A549 (cell line): ENCODE data around the gene DHTKD1. TPM values are rescaled to one million over a fixed set of nuclear protein-coding genes. Genes with fewer than 3 reads are reported as not detected.

Source experiments
- ATAC-seq, 2 experiments: fragments of 200-7000 bp in 1 of 2; fragments of >200 bp in 1 of 2; cut with Nextera tagmentation in 1 of 2; cut with Tn5 transposase in 1 of 2; 3 replicates each; pipeline versions ENCODE4 v1.8.0 to v1.9.1; 2018 to 2020; ENCODE audit warnings: mild to moderate bottlenecking in 1 of 2, moderate library complexity in 1 of 2
- CTCF ChIA-PET: fragments of 300-600 bp; sonication (Branson Sonifier 250); formaldehyde crosslinking; extraction: SDS; loops from one replicate; lab custom pipeline; 2021; ENCODE audit warnings: antibody characterized with exemption, inconsistent platforms; lab: Yijun Ruan, JAX
- POLR2A ChIA-PET: fragments of 350-600 bp; formaldehyde crosslinking; extraction: SDS; loops from one replicate; lab custom pipeline; 2021; ENCODE audit warnings: antibody characterized with exemption, inconsistent platforms; lab: Yijun Ruan, JAX
- DNase-seq, 2 experiments: peaks; one replicate each; pipeline versions ENCODE4 v3.0.0 to v3.0.0-alpha.2; 2011 to 2016; ENCODE audit warnings: low read depth in 1 of 2, low spot score in 1 of 2
- FAIRE-seq: peaks from 2 replicates; lab custom pipeline; 2011; peaks lifted over from hg19 to GRCh38; lab: Jason Lieb, UNC
- H3K27ac ChIP-seq, 2 experiments: fragments of >200 bp; sonication (Bioruptor Twin); formaldehyde crosslinking; 3 replicates each; pipeline ENCODE4 v1.5.1; 2016 to 2017
- H3K4me1 ChIP-seq: fragments of >200 bp; sonication (Bioruptor Twin); formaldehyde crosslinking; 3 replicates; pipeline ENCODE4 v1.6.1; 2016
- H3K4me2 ChIP-seq: fragments of >200 bp; sonication (Bioruptor Twin); formaldehyde crosslinking; 3 replicates; pipeline ENCODE4 v1.6.1; 2016
- H3K4me3 ChIP-seq: fragments of >200 bp; sonication (Bioruptor Twin); formaldehyde crosslinking; 3 replicates; pipeline ENCODE4 v1.5.1; 2016
- H3K9me3 ChIP-seq: fragments of >200 bp; sonication (Bioruptor Twin); formaldehyde crosslinking; 3 replicates; pipeline ENCODE4 v1.6.1; 2016
- CEBPB ChIP-seq, 2 experiments: fragments of >200 bp in 1 of 2; sonication (Bioruptor Twin) in 1 of 2; formaldehyde crosslinking in 1 of 2; IDR thresholded peaks; 2 replicates each; pipeline ENCODE4 v1.6.1; 2012 to 2016
- CHD4 ChIP-seq: fragments of 200-600 bp; sonication (generic); IDR thresholded peaks from 2 replicates; pipeline ENCODE4 v1.6.1; 2016; ENCODE audit warnings: antibody characterized with exemption, mild to moderate bottlenecking, borderline replicate concordance
- EHMT2 ChIP-seq: fragments of 200-600 bp; sonication (generic); IDR thresholded peaks from 2 replicates; pipeline ENCODE4 v1.6.1; 2016; ENCODE audit warnings: antibody characterized with exemption, low read depth, mild to moderate bottlenecking, moderate library complexity
- KDM5A ChIP-seq: fragments of 200-600 bp; sonication (generic); IDR thresholded peaks from 2 replicates; pipeline ENCODE4 v1.6.1; 2016; ENCODE audit warnings: antibody characterized with exemption, mild to moderate bottlenecking
- POLR2A ChIP-seq: IDR thresholded peaks from 2 replicates; pipeline ENCODE4 v1.6.1; 2012; ENCODE audit warnings: mild to moderate bottlenecking, low read length
- POLR2AphosphoS2 ChIP-seq: conservative IDR thresholded peaks from 2 replicates; pipeline ENCODE4 v1.6.1; 2012; ENCODE audit warnings: low read length, improper control_type of control experiment, inconsistent platforms
- RAD21 ChIP-seq, 2 experiments: fragments of >200 bp in 1 of 2; sonication (Bioruptor Twin) in 1 of 2; formaldehyde crosslinking in 1 of 2; IDR thresholded peaks in 1 of 2; conservative IDR thresholded peaks in 1 of 2; 2 replicates in 1 of 2; 3 replicates in 1 of 2; pipeline ENCODE4 v1.6.1; 2012 to 2018; ENCODE audit warnings: inconsistent platforms in 1 of 2
- RCOR1 ChIP-seq: fragments of 150-350 bp; IDR thresholded peaks from 2 replicates; pipeline ENCODE4 v1.6.1; 2014; ENCODE audit warnings: antibody characterized with exemption, low read length, low read depth
- SMC3 ChIP-seq: fragments of >200 bp; sonication (Bioruptor Twin); formaldehyde crosslinking; IDR thresholded peaks from 3 replicates; pipeline ENCODE4 v1.6.1; 2018; ENCODE audit warnings: inconsistent platforms
- TFCP2L1 ChIP-seq: fragments of 250-450 bp; sonication (Bioruptor Pico); IDR thresholded peaks from 2 replicates; pipeline ENCODE4 v1.5.0; 2021; ENCODE audit warnings: mild to moderate bottlenecking
- ZC3H11A ChIP-seq: fragments of 450-650 bp; IDR thresholded peaks from 2 replicates; pipeline ENCODE4 v1.6.1; 2014; ENCODE audit warnings: antibody characterized with exemption, mild to moderate bottlenecking
- WGBS: methylation state at CpG from one replicate; pipeline ENCODE4 v1.1.6; 2017; ENCODE audit errors: missing lambda C conversion rate; 5-methylcytosine and 5-hydroxymethylcytosine counted together
- polyA plus RNA-seq, 4 experiments: library from polyadenylated mRNA; depleted of rRNA in 3 of 4; stranded (reverse); fragments of >200 nt; fragmentation: RNase III in 1 of 4; extraction: RNeasy Plus Mini Kit Qiagen cat#74134 plus additional on column Dnase treatment in 1 of 4; gene quantifications; 2 replicates in 3 of 4; 3 replicates in 1 of 4; pipeline ENCODE4 v1.2.3, GENCODE V29; 2011 to 2017
- TF ChIP-seq, protein P1 (sequence below): IDR thresholded peaks from 2 replicates; pipeline ENCODE4 v1.6.1; 2012; ENCODE audit warnings: low read depth, borderline replicate concordance
- TF ChIP-seq, protein P2 (sequence below): fragments of 250-450 bp; sonication (Bioruptor Pico); IDR thresholded peaks from 2 replicates; pipeline ENCODE4 v1.5.0; 2021; ENCODE audit warnings: mild to moderate bottlenecking, moderate library complexity, borderline replicate concordance
- TF ChIP-seq, protein P3 (sequence below): fragments of 150-350 bp; IDR thresholded peaks from 2 replicates; pipeline ENCODE4 v1.6.1; 2014; ENCODE audit warnings: low read depth, mild to moderate bottlenecking, low read length
- TF ChIP-seq, protein P4 (sequence below): fragments of 450-650 bp; IDR thresholded peaks from 2 replicates; pipeline ENCODE4 v1.6.1; 2014; ENCODE audit warnings: antibody characterized with exemption
- TF ChIP-seq, protein P5 (sequence below): IDR thresholded peaks from 2 replicates; pipeline ENCODE4 v1.6.1; 2012
- TF ChIP-seq, protein P6 (sequence below): fragments of 250-450 bp; sonication (Bioruptor Pico); IDR thresholded peaks from 2 replicates; pipeline ENCODE4 v1.5.0; 2020; ENCODE audit warnings: low read depth, mild to moderate bottlenecking, moderate library complexity
- TF ChIP-seq, protein P7 (sequence below): fragments of >200 bp; sonication (Bioruptor Twin); formaldehyde crosslinking; IDR thresholded peaks from 3 replicates; pipeline ENCODE4 v1.5.1; 2016
- TF ChIP-seq, protein P8 (sequence below): fragments of >200 bp; sonication (Bioruptor Twin); formaldehyde crosslinking; IDR thresholded peaks from 3 replicates; pipeline ENCODE4 v1.6.1; 2016

DHTKD1 gene
- polyA plus RNA-seq, 2 of the 4 experiments (the other 2 are of a cell fraction): 11.9 to 23.0 TPM

DNA sequence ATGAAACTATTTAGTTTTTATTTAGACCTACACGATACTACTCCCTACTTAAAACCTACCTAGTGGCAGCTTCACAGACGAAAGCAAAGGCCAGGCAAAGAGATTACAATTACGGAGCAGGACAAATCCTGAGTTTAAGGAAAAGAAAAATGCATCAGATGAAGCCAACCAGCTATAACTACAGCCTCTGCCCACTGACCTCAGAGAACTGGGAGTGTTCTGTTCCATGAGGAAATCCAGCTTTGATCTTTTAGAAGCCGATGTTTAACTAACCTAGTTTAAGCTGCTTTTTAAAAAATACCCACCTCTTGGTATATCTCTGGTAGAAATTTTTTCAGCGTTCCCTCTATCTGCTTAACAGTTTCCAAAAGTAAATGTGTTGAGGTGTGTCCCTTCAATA is 23.2 kb upstream of the DHTKD1 start (continued):
- TF ChIP-seq, protein P1, sequence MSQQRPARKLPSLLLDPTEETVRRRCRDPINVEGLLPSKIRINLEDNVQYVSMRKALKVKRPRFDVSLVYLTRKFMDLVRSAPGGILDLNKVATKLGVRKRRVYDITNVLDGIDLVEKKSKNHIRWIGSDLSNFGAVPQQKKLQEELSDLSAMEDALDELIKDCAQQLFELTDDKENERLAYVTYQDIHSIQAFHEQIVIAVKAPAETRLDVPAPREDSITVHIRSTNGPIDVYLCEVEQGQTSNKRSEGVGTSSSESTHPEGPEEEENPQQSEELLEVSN: no peak
- no peak for TF ChIP-seq EHMT2
- TF ChIP-seq, protein P2, sequence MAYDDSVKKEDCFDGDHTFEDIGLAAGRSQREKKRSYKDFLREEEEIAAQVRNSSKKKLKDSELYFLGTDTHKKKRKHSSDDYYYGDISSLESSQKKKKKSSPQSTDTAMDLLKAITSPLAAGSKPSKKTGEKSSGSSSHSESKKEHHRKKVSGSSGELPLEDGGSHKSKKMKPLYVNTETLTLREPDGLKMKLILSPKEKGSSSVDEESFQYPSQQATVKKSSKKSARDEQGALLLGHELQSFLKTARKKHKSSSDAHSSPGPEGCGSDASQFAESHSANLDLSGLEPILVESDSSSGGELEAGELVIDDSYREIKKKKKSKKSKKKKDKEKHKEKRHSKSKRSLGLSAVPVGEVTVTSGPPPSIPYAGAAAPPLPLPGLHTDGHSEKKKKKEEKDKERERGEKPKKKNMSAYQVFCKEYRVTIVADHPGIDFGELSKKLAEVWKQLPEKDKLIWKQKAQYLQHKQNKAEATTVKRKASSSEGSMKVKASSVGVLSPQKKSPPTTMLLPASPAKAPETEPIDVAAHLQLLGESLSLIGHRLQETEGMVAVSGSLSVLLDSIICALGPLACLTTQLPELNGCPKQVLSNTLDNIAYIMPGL (CRISPR knock-in tag): no peak

DNA sequence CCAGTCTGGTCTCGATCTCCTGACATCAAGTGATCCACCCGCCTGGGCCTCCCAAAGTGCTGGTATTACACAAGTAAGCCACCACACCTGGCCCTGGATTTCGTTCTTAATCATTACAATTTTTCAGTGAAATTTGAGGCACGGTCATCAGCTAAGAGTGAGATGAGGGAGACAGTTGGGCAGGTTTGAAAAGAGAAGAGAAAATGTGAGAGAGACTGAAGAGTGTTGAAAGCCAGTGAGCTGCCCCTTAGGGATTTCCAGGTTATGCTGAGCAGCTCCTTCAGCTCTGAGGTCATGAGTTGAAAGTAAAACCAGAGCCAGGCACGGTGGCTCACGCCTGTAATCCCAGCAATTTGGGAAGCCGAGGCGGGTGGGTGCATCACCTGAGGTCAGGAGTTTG is 20.2 kb upstream of the DHTKD1 start:
- POLR2A ChIA-PET: interaction anchor here (0.5 kb wide), 1 partner anchor 282 kb away, joined by 3 read pairs; no protein-coding TSS in a partner anchor
- CTCF ChIA-PET: interaction anchor here (0.6 kb wide), 1 partner anchor 237 kb away, joined by 3 read pairs; no protein-coding TSS in a partner anchor
- no peak for ATAC-seq
- Histone ChIP-seq H3K4me1 (peaks cover 3% of the 10 kb centered on the region; the same call in 1 of the 3 replicates), H3K27ac (no peak overlapping the region), H3K9me3 (no peaks in the 10 kb centered on the region), H3K4me2 (no peak overlapping the region), H3K4me3 (no peak overlapping the region)
- DNase-seq: no peak
- TF ChIP-seq POLR2AphosphoS2 (no peak), KDM5A (no peak), EHMT2 (no peak), RAD21 (conservative IDR thresholded peaks at IDR 0.05 in 1 of 2, IDR thresholded peaks at IDR 0.05 in 1 of 2) (no peak), CEBPB (IDR thresholded peaks at IDR 0.05) (no peak), RCOR1 (no peak), ZC3H11A (no peak), POLR2A (no peak), SMC3 (no peak), CHD4 (no peak), TFCP2L1 (CRISPR knock-in tag) (no peak)
- TF ChIP-seq, protein P3, sequence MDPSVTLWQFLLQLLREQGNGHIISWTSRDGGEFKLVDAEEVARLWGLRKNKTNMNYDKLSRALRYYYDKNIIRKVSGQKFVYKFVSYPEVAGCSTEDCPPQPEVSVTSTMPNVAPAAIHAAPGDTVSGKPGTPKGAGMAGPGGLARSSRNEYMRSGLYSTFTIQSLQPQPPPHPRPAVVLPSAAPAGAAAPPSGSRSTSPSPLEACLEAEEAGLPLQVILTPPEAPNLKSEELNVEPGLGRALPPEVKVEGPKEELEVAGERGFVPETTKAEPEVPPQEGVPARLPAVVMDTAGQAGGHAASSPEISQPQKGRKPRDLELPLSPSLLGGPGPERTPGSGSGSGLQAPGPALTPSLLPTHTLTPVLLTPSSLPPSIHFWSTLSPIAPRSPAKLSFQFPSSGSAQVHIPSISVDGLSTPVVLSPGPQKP: no peak
- TF ChIP-seq, protein P4, sequence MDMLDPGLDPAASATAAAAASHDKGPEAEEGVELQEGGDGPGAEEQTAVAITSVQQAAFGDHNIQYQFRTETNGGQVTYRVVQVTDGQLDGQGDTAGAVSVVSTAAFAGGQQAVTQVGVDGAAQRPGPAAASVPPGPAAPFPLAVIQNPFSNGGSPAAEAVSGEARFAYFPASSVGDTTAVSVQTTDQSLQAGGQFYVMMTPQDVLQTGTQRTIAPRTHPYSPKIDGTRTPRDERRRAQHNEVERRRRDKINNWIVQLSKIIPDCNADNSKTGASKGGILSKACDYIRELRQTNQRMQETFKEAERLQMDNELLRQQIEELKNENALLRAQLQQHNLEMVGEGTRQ: no peak
- TF ChIP-seq, protein P1: no peak
- TF ChIP-seq, protein P2 (CRISPR knock-in tag): no peak
- TF ChIP-seq, protein P5, sequence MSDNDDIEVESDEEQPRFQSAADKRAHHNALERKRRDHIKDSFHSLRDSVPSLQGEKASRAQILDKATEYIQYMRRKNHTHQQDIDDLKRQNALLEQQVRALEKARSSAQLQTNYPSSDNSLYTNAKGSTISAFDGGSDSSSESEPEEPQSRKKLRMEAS: no peak
- TF ChIP-seq, protein P6, sequence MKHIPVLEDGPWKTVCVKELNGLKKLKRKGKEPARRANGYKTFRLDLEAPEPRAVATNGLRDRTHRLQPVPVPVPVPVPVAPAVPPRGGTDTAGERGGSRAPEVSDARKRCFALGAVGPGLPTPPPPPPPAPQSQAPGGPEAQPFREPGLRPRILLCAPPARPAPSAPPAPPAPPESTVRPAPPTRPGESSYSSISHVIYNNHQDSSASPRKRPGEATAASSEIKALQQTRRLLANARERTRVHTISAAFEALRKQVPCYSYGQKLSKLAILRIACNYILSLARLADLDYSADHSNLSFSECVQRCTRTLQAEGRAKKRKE (CRISPR knock-in tag): no peak
- TF ChIP-seq, protein P7, sequence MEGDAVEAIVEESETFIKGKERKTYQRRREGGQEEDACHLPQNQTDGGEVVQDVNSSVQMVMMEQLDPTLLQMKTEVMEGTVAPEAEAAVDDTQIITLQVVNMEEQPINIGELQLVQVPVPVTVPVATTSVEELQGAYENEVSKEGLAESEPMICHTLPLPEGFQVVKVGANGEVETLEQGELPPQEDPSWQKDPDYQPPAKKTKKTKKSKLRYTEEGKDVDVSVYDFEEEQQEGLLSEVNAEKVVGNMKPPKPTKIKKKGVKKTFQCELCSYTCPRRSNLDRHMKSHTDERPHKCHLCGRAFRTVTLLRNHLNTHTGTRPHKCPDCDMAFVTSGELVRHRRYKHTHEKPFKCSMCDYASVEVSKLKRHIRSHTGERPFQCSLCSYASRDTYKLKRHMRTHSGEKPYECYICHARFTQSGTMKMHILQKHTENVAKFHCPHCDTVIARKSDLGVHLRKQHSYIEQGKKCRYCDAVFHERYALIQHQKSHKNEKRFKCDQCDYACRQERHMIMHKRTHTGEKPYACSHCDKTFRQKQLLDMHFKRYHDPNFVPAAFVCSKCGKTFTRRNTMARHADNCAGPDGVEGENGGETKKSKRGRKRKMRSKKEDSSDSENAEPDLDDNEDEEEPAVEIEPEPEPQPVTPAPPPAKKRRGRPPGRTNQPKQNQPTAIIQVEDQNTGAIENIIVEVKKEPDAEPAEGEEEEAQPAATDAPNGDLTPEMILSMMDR: no peak
- TF ChIP-seq, protein P8, sequence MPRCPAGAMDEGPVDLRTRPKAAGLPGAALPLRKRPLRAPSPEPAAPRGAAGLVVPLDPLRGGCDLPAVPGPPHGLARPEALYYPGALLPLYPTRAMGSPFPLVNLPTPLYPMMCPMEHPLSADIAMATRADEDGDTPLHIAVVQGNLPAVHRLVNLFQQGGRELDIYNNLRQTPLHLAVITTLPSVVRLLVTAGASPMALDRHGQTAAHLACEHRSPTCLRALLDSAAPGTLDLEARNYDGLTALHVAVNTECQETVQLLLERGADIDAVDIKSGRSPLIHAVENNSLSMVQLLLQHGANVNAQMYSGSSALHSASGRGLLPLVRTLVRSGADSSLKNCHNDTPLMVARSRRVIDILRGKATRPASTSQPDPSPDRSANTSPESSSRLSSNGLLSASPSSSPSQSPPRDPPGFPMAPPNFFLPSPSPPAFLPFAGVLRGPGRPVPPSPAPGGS: no peak
- FAIRE-seq: no peak
- 74% methylated on average over 8 of the region's 8 CpGs for WGBS
